Measurements from ENCODE around the gene RAET1L. TPM values are rescaled to one million over a fixed set of nuclear protein-coding genes. Genes with fewer than 3 reads are reported as not detected.
A peak's percentile ranks its signal among the peaks of the same experiment; 100 is the strongest.
"Not testable (repeated sequence)": the region's sequence is repeated elsewhere in the genome, so short reads cannot be mapped to it uniquely, and the experiment has no call there.

The RAET1L gene, protein sequence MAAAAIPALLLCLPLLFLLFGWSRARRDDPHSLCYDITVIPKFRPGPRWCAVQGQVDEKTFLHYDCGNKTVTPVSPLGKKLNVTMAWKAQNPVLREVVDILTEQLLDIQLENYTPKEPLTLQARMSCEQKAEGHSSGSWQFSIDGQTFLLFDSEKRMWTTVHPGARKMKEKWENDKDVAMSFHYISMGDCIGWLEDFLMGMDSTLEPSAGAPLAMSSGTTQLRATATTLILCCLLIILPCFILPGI
- not detected in 2 replicates for polyA plus RNA-seq (2014; cell fraction: cytosol; rRNA removed)
- not detected in 2 replicates for polyA plus RNA-seq (2014; cell fraction: nucleus; rRNA removed)

DNA sequence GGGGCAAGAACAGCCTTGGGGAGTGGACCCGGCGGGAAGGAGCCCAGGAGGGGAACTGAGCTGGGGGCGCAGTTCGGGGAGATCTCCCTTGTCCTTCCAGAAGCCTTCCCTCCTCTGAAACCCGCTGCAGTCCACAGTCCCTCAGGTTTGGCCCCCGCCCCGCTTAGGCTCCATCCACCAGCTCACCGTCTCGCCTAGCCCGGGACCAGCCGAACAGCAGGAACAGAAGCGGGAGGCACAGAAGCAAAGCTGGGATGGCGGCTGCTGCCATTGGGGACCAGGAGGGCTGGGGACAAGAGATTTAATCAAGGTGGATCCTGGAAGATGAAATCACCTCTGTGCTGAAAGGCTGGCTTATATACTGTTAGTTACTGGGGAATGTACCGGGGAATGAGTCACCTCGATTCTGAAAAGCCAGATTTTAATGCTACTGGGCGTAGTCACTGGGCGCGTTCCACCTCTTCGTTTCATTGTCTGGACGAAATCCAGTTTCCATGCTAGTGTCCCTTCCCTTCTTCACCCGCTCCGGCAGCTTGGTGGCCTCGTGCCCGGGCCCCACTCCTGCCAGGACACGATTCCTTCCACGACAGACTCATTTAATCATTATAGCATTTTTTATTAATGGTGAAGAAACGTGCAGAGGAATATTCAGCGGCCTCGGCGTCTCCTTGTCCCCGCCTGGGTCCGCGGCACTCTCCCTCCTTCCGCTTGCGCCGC is at the start of gene RAET1L:
Gene RAET1L, minus strand, starts transcription at position 332 of the 717 bp plus-strand sequence. Its CDS starts 61 bp downstream, at position 271.
- no peak for DNase-seq (ENCODE audit: low spot score)

DNA sequence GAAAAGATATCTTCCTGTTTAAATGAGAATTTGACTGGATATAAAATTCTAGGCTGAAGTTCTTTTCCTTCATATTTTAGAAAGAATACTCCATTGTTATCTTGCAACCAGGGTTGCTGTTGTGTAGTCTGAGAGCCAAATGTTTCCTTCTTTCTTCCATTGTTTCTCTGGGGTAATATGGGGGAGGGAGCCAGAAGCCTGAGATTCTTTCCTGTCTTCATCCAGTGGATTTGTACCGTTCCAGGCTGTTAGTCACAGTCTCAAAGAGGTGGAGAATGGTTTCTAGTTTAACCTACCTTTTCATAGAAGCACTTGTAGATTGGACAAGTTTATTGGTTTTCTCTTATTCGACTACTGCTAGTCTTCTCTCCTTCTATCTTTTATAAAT is 49.7 kb upstream of the RAET1L start:
- DNase-seq (ENCODE audit: low spot score) = no peak

DNA sequence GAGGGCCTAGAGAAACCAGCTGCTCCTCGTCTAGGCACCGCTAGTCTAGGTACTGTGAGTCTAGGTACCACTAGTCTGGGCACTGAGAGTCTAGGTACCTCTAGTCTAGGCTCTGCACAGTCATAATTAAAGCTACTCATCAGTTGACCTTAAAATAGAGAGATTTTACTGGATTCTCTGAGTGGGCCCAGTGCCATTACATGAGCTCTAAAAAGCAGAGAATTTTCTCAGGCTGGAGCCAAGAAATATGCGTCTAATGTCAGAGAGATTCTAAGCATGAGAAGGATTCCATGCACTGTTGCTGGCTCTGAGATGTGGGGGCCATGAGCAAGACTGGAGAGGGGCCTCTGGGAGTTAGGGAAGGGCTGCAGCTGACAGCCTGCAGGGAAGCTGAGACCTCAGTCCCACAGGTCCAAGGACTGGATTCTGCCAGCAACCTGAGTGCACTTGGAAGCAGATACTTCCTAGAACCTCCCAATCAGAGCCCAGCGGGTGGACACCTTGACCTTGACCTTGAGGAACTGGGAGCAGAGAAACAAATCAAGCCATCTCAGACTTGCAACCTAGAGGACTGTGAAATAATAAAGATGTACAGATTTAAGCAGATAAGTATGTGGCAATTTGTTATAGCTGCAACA is 49.2 kb upstream of the RAET1L start:
- not testable (repeated sequence) for DNase-seq (ENCODE audit: low spot score)

DNA sequence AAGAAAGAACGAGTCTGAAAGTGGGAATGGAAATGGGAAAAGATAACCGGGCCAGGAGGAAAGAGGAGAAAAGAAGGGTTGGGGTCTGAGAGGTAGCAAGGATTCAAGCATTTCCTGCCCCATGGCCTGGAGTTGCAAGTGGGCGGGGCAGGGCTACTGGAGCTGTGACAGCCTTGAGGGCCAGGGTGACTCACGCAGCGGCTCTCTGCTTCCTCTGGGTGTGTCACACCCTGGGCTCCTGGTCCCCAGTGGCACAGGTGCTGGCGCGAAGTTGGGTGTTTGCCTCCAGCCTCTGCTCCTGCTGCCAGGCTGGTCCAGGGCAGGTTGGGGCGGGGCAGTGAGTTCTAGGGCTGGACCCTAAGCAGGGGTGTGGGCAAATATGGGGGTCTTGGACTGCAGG is 46.9 kb upstream of the RAET1L start:
- DNase-seq (ENCODE audit: low spot score) = no peak

DNA sequence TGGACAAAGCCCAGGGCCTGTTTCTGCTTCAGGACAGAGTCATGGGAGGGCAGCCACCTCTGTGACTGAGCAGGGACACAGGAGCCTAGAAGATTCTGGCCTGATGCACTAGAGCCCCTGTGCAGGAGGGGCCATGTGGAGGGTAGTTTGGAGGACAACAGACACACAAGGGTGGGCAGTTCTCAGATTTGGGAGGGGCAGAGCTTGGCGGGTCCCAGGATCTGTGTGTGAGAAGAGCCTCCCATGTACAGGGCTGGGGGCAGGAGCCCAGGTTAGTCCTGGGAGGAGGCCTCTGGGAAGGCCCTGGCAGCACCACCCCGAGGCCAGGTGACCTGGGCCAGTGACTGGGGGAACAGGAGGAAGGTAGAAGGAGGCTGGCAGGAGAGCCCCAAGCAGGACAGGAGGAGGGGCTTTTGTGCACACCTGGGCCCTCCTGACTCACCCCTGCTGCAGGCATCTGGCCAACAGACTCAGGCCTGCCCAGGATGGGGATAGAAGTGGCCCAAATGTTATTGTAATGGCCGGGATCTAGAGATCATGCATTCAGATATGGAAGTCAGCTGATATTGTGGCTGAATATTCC is 45.0 kb upstream of the RAET1L start:
- DNase-seq (ENCODE audit: low spot score) = no peak

DNA sequence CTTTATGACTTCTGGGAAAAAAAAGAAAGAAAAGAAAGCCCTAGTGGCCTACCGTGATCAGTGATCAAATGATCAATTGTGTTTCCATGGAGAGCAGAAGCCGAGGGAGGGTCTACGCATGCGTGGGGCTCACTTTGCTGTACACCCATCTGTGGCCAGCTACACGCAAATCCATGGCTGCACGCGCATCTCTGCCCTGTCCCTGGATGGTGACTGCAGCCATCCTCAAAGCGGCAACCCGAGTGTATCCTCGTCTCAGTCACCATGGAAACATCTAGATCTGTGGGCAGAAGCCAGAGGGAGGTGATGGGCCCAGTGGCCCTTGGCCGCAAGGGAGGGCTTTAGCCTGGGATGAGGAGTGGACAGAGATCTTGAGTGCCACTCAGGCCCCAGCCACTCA is 44.4 kb upstream of the RAET1L start:
- peak; percentile 29 for DNase-seq (ENCODE audit: low spot score)

DNA sequence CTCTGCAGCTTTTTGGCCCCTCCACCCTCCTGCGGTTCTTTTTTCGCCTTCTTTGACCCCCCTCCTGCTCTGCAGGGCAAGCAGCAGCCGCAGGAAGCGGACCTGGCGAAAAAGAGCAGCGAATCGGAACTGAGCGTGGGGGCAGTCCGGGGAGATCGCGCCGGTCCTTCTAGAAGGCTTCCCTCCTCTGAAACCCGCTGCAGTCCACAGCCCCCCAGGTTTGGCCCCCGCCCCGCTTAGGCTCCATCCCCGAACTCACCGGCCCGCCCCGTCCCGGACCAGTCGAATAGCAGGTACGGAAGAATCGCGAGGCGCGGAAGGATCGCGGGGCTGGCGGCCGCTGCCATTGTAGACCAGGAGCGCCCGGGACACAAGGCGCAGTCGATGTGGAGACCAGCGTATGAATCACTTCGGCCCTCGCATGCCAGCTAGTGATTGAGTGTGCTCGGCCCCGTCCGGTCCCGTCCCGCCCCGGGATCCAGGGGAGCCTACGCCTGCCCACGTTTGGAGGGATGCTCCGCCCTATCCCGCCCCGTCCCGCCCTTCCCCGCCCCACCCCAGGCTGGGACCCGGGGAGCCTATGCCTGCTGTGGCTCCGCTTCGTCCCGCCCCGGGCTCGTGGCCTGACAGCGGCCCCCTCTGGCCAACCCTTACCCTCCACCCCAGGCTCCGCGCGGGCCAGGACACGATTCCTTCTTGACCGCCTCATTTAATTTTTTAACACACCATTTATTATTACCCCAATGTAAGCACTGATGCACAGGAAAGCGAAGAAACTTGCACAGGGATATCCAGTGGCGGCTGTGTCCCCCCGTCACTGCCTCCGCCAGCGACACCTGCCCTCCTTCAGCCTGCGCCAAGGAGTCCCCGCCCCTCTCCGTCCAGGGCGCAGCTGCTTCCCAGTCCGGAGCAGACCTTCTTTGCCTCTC is 43.7 kb upstream of the RAET1L start, which contains the start of gene ULBP3:
Gene ULBP3, minus strand, starts transcription at position 402 of the 929 bp plus-strand sequence. Its CDS starts 55 bp downstream, at position 347.
- DNase-seq (ENCODE audit: low spot score) = peak; percentile 41

DNA sequence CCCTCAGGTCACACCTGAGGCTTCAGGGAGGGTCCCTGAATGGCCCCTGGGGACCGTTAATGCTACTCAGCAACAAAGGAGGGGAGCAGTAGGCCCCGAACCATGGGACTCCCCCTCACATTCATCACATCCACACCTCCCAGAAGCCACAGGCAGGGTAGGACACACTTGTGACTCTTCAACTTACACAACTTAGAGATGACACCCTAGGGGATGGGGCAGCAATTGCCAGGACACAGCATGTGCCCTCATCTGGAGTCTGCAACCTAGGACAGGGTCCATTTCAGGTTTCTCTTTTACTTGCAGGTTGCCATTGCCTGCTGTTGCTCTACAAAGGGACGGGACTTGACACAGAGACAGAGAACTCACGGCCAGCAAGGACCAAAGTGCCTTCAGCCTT is 42.8 kb upstream of the RAET1L start:
- no peak for DNase-seq (ENCODE audit: low spot score)

DNA sequence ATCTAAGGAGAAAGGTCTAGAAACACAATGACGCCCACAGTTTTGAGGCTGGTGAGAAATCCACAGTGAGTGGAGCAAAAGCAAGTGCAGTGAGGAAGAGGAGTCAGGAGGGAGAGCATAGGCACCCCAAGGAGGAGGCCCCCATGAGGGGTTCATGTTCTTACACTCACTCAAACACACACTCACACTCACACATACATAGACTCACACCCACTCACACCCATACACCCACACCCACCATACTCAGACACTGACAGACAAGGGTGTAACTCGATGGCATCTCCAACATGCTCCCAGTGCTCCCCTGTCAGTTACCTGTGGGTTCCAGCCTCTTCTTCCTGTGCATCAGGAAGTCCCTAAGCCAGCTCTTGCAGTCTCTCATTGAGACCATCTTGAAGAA is 39.8 kb upstream of the RAET1L start:
- no peak for DNase-seq (ENCODE audit: low spot score)

DNA sequence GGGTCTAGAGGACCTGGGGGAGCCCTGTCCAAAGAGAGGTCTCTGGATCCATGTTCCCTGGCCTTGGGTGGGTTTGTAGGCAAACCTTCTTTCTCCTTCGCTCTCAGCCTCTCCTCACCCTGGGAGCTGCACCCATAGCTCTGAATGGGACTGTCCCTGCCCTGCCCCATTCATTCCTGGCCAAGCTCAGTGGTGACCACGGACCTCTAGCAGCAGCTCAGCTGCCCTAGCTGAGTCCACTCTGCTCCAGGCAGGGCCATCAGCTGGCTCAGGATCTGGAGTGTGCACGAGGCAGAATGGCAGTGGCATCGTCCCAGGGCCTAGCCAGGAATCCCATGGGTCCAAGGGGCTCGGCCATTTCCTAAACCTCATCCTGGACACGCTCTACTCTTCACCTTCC is 38.3 kb upstream of the RAET1L start:
- no peak for DNase-seq (ENCODE audit: low spot score)

DNA sequence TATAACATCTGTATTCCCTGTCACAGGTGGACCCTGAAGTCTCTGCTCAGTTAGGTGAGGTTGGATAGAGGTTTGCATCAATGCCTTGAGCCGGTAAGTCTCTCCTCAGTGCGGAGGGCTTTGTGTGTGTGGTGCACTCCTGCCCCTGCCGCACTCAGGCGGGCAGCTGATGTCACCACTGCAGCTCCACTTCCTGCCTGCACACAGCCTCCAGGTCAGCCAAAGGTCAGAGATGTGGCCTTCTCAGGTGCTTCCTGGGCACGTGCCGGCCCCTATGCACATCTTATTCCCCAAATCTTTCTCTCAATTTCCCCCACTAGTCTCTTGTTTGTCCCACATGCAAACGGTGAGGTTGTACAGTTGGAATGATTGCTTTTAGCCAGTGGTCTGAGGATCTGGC is 34.6 kb upstream of the RAET1L start:
- not testable (repeated sequence) for DNase-seq (ENCODE audit: low spot score)

DNA sequence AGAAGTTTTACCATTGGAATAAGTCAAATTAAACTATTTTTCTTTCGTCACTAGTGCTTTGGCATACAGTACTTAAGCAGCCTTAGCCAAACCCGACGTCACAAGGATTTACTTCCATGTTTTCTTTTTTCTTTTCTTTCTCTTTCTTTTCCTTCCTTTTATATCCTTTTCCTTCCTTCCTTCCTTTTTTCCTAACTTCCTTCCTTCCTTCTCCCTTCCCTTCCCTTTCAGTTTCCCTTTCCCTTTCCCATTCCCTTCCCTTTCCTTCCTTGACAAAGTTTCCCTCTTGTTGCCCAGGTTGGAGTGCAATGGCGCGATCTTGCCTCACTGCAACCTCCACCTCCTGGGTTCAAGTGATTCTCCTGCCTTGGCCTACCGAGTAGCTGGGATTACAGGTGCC is 33.7 kb upstream of the RAET1L start:
- DNase-seq (ENCODE audit: low spot score) = no peak

DNA sequence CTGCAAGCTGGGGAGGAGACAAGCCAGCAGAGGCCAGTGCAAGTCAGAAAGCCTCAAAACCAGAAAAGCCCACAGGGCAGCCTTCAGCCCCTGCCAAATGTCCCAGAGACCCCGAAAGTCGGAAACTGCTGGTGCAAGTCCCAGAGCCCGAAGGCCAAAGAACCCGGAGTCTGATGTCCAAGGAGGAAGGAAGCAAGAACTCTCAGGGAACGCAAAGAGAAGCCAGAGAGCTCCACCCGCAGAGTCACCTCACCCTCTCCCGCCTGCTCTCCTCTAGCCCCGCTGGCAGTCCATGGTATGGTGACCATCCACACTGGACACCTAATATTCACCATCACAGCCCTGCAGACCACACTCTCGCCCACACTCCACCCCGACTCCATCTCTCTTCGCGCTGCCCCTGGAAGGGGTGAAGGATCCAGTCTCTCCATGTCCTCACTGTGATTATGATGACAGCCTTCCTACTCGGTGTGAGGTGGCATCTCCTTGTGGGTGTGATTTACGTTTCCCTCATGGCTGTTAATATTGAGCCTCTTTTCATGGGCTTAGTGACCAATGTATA is 33.0 kb upstream of the RAET1L start:
- DNase-seq (ENCODE audit: low spot score) = no peak

DNA sequence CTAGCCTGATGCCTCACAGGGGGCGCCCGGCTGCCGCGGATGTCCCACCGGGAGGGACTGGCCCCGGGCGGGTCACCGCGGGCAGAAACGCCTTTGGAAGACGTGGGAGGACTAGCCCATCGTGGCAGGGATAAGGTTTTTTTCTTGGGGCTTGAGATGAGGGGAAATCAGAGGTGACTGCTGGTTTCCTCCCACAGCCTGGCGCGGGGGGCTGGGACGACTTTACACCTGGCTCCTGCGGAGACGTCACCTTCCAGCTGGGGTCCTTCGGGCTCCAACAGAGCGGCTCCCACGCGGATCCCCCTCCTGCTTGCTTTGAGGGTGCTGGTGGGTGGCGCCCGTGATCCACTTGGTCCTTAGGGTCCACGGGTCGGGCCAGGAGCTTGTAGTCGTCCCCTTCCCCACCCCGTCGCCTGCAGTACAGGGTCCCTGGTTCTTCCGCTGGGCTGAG is 32.2 kb upstream of the RAET1L start:
- no peak for DNase-seq (ENCODE audit: low spot score)

DNA sequence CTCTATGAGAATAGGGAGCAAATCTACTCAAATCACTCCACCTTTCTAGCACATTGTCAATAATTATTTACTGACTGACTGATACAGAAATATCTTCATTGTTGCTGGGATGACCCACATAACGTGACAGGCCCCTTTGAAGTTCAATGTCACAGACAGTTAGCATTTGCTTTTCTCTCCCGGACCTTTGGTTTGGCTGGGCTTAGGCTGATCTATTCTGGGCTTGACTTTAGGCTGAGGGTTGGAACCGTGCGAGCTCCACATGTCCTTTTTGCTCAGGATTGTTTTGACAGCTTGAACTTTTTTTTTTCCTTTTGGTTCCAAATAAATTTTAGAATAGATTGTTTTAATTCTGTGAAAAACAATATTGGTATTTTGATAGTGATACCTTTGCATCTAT is 31.6 kb upstream of the RAET1L start:
- DNase-seq (ENCODE audit: low spot score) = no peak

DNA sequence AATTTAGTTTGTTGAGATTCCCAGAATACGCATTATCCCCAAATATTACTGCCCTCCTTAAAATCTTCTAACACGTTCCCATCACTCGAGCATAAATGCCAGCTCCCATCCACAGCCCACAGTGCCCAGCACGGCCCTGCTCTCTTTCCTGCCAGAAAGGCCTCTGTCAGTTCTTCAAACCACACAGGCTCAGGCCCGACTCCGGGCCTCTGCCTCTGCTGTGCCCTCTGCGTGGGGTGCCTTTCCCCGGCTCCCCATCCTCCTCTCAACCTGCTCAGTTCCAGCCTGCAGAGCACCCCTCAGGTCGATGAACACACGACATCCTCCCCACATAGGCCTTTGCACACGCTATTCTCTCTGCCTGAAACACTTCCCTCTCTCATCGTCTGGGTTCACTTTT is 30.8 kb upstream of the RAET1L start:
- DNase-seq (ENCODE audit: low spot score) = no peak

DNA sequence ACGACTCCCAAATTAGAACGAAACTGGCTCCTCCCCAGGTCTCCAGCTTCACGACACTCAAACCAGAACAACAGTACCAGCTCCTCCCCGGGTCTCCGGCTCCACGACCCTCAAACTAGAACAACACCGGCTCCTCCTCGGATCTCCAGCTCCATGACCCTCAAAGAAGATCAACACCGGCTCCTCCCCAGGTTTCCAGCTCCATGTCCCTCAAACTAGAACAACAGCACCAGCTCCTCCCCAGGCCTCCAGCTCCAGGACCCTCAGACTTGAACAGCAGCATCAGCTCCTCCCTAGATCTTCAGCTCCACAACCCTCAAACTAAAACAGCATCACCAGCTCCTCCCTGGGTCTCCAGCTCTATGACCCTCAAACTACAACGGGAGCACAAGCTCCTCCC is 29.8 kb upstream of the RAET1L start:
- DNase-seq (ENCODE audit: low spot score) = no peak

DNA sequence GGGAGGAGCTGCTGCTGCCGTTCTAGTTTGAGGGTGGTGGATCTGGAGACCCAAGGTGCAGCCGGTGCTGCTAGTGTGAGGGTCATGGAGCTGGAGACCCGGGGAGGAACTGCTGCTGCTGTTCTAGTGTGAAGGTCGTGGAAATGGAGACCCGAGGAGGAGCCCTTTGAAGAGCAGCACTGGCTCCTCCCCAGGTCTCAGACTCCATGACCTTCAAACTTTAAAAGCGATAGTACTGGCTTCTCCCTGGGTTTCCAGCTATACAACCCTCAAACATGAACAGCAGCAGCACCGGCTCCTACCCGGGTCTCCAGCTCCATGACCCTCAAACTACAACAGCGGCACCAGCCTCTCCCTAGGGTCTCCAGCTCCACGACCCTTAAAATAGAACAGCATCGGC is 28.1 kb upstream of the RAET1L start:
- no peak for DNase-seq (ENCODE audit: low spot score)

DNA sequence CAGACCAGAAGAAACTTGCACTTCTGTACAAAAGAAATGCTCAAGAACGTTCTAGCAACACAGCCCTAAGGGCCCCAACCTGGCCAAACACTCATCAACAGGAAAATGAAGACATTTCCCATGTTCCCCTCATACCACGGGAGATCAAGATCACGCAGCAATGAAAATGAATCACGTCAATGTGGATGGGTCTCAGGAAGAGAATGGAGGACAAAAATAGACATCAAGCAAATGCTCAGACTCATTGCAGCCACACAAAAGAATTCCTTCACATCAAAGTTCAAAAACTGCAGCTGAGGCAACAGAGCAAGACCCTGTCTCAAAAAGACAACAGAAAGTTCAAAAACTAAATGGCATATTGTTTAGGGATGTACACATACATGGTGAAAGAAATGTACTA is 25.5 kb upstream of the RAET1L start:
- DNase-seq (ENCODE audit: low spot score) = no peak

DNA sequence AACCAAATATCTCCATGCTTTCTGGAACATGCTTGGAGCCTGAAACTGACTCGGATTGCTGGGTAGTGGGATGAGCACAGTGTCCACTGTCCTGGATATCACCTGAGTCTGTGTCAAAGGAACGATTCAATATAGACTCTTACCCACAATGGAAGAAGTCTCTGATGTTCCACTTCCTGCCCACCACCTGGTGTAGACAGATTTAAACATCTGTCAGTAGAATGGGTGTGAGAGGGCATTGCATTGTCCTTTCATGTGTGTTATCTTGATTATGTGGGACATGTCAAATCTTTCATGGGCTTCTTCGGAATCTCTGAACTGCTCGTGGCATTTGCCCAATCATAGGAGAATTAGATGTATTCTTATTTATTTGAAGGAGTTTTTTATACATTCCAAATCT is 22.8 kb upstream of the RAET1L start:
- DNase-seq (ENCODE audit: low spot score) = no peak

DNA sequence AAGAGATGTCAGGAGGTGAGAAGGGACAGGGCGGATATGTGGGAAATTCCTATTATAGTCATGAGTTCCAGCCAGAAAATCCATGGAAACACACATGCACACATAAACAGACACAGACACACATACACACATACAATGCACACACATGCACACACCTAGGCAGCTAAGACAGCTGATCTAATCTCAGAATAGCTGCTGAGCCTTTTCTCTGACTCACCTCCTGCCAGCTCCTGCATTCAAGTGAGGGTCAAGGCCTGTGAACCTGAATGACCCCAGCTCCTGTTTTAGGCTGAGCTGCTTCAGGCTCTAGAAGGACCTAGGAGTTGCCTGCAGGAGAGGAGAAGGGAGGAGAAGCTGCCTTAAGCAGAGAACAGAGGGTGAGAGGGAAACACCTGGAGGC is 21.6 kb upstream of the RAET1L start:
- DNase-seq (ENCODE audit: low spot score) = no peak
